Thoracic aorta (tissue), 2 donors: ENCODE measurements around the gene SLC17A9. TPM values are rescaled to one million over a fixed set of nuclear protein-coding genes. Genes with fewer than 3 reads are reported as not detected.

Experiments used
- ATAC-seq: fragments of 150-250 bp; one replicate; pipeline ENCODE4 v1.8.0; 2017; ENCODE audit warnings: low read depth; ENCODE audit not compliant: insufficient number of reproducible peaks, low FRiP score
- DNase-seq: peaks from one replicate; pipeline ENCODE4 v3.0.0-alpha.2; 2020; ENCODE audit warnings: low spot score
- H3K27ac ChIP-seq, 2 donors: fragments of 200-600 bp; sonication (generic); 1 replicate in 1 of 2; 2 replicates in 1 of 2; pipeline ENCODE4 v1.5.1; 2016; ENCODE audit warnings: mild to moderate bottlenecking in 2 of 2, moderate library complexity in 2 of 2
- H3K27me3 ChIP-seq: fragments of 200-600 bp; sonication (generic); replicated peaks from 2 replicates; pipeline ENCODE4 v1.6.0; 2016; ENCODE audit warnings: mild to moderate bottlenecking; ENCODE audit not compliant: insufficient read depth
- H3K36me3 ChIP-seq: fragments of 200-600 bp; sonication (generic); one replicate; pipeline ENCODE4 v1.5.1; 2016
- H3K4me1 ChIP-seq, 2 donors: fragments of 200-600 bp; sonication (generic); 1 replicate in 1 of 2; 2 replicates in 1 of 2; pipeline versions ENCODE4 v1.5.1 to v1.6.0; 2016; ENCODE audit warnings: low read depth in 2 of 2, mild to moderate bottlenecking in 1 of 2; ENCODE audit not compliant: control insufficient read depth in 1 of 2
- H3K4me3 ChIP-seq: fragments of 200-600 bp; sonication (generic); 2 replicates; pipeline ENCODE4 v1.5.1; 2016; ENCODE audit warnings: mild to moderate bottlenecking
- H3K9me3 ChIP-seq: fragments of 200-600 bp; sonication (generic); 2 replicates; pipeline ENCODE4 v1.5.1; 2016
- CTCF ChIP-seq: fragments of 200-600 bp; sonication (generic); IDR thresholded peaks from one replicate; pipeline ENCODE4 v1.5.1; 2019; ENCODE audit warnings: antibody characterized with exemption
- total RNA-seq, 2 donors: library from RNA; depleted of rRNA; stranded (reverse); fragments of >200 nt; gene quantifications; one replicate each; pipeline versions ENCODE4 v1.1.0 to v1.2.3, GENCODE V29; 2016

SLC17A9 gene
- total RNA-seq: 10 to 100 TPM; 17.9 to 18.8 TPM

GRCh38 chr20:62952373-62952967 is at the start of gene SLC17A9:
TSS of gene SLC17A9 (plus strand) at chr20:62952709. CDS start at chr20:62952831, 122 bp downstream.
- Histone ChIP-seq H3K4me1 (peaks cover 20 to 27% of the 10 kb centered on the region in 2 donors), H3K27me3 (no peaks in the 10 kb centered on the region), H3K27ac (peak within 1 kb of the TSS; percentile 80 to 92), H3K36me3 (peaks cover 15% of the 10 kb centered on the region), H3K9me3 (no peaks in the 10 kb centered on the region), H3K4me3 (peak within 1 kb of the TSS; percentile 59)
- DNase-seq: peak; percentile 28
- no peak for TF ChIP-seq CTCF
- ATAC-seq: no peak

GRCh38 chr20:62902926-62903615 is 49.4 kb upstream of the SLC17A9 start:
- Histone ChIP-seq H3K27me3 (no peaks in the 10 kb centered on the region), H3K4me3 (no peak overlapping the region), H3K4me1 (peaks cover 22 to 38% of the 10 kb centered on the region in 2 donors), H3K27ac (no peak overlapping the region), H3K36me3 (peaks cover 54% of the 10 kb centered on the region), H3K9me3 (no peaks in the 10 kb centered on the region)
- TF ChIP-seq CTCF: no peak
- DNase-seq (no peak), ATAC-seq (no peak)

GRCh38 chr20:62905536-62906117 is 46.9 kb upstream of the SLC17A9 start:
- no peak for ATAC-seq
- no peaks in the 10 kb centered on the region for H3K9me3 ChIP-seq
- no peaks in the 10 kb centered on the region for H3K27me3 ChIP-seq
- peaks cover 79% of the 10 kb centered on the region for H3K36me3 ChIP-seq
- TF ChIP-seq CTCF: no peak
- H3K27ac ChIP-seq: no peak overlapping the region
- H3K4me1 ChIP-seq: peaks cover 5 to 19% of the 10 kb centered on the region in 2 donors
- H3K4me3 ChIP-seq: no peak overlapping the region
- DNase-seq: no peak

- Histone ChIP-seq H3K36me3 (peaks cover 85% of the 10 kb centered on the region), H3K27ac (no peak overlapping the region), H3K27me3 (no peaks in the 10 kb centered on the region), H3K4me3 (no peak overlapping the region), H3K9me3 (no peaks in the 10 kb centered on the region), H3K4me1 (peaks cover 5 to 17% of the 10 kb centered on the region in 2 donors)
- TF ChIP-seq CTCF: no peak
- ATAC-seq (no peak), DNase-seq (no peak)
These were observed 46.3 kb upstream of the SLC17A9 start for GRCh38 chr20:62906209-62906608.

GRCh38 chr20:62906647-62907375 is 45.7 kb upstream of the SLC17A9 start:
- Histone ChIP-seq H3K9me3 (no peaks in the 10 kb centered on the region), H3K27ac (no peak overlapping the region), H3K27me3 (no peaks in the 10 kb centered on the region), H3K4me1 (peaks cover 5 to 17% of the 10 kb centered on the region in 2 donors), H3K36me3 (peaks cover 91% of the 10 kb centered on the region), H3K4me3 (no peak overlapping the region)
- DNase-seq (no peak), ATAC-seq (no peak)
- no peak for TF ChIP-seq CTCF
